ENCODE measurements around the gene ITGAE.

GRCh38 chr17:3727041-3727440 lies 73.9 kb downstream of the ITGAE start:
- TF ChIP-seq SIN3A (IDR thresholded peaks at IDR 0.05; ENCODE audit: low read depth, low read length) (no peak), CTCF (IDR thresholded peaks at IDR 0.05 in 2 of 3, conservative IDR thresholded peaks at IDR 0.05 in 1 of 3; ENCODE audit: control insufficient read depth in 2 of 3, extremely low read depth in 1 of 3, insufficient read depth in 1 of 3, low read depth in 3 of 3, low read length in 3 of 3) (no peak), MYC (IDR thresholded peaks at IDR 0.05; ENCODE audit: insufficient read depth, insufficient read length, insufficient replicate concordance, low read length, severe bottlenecking) (no peak), STAT3 (IDR thresholded peaks at IDR 0.05; ENCODE audit: low read depth, low read length) (no peak)

Data from GM12878 (cell line).